Bronchial epithelial cell (primary cell): ENCODE measurements around the gene TMEM132C. TPM values are rescaled to one million over a fixed set of nuclear protein-coding genes. Genes with fewer than 3 reads are reported as not detected.

Experiments
- DNase-seq: peaks from one replicate; pipeline ENCODE4 v3.0.0-alpha.2; 2010; ENCODE audit warnings: low read depth
- FAIRE-seq: peaks from 2 replicates; lab custom pipeline; 2011; peaks lifted over from hg19 to GRCh38; lab: Jason Lieb, UNC
- H3K27me3 ChIP-seq: 2 replicates; pipeline ENCODE4 v1.5.1; 2011; ENCODE audit warnings: low read length; ENCODE audit not compliant: control insufficient read depth, insufficient read depth
- H3K36me3 ChIP-seq: 2 replicates; pipeline ENCODE4 v1.5.1; 2011; ENCODE audit warnings: low read length; ENCODE audit not compliant: control insufficient read depth, insufficient read depth
- H3K4me3 ChIP-seq: 2 replicates; pipeline ENCODE4 v1.5.1; 2011; ENCODE audit warnings: mild to moderate bottlenecking, low read depth, low read length, control low read depth
- CTCF ChIP-seq: IDR thresholded peaks from 2 replicates; pipeline ENCODE4 v1.5.1; 2011; ENCODE audit warnings: mild to moderate bottlenecking, moderate library complexity, low read length, control low read depth, inconsistent platforms; ENCODE audit not compliant: insufficient read depth, severe bottlenecking
- total RNA-seq: library from RNA; depleted of rRNA; stranded (reverse); fragments of >200 nt; gene quantifications from 2 replicates; pipeline ENCODE4 v1.2.1, GENCODE V29; 2014

The TMEM132C gene
- total RNA-seq, 1 donor from 2014 or later: not detected

- DNase-seq (no peak), FAIRE-seq (no peak)
- TF ChIP-seq CTCF: no peak
- H3K36me3 ChIP-seq: no peaks in the 10 kb centered on the region
- peaks cover 5% of the 10 kb centered on the region for H3K27me3 ChIP-seq
- no peak overlapping the region for H3K4me3 ChIP-seq
Observed at GRCh38 chr12:128267651-128268378, 845 bp downstream of the TMEM132C start.

GRCh38 chr12:128268379-128268995 lies 1.5 kb downstream of the TMEM132C start:
- no peak overlapping the region for H3K4me3 ChIP-seq
- no peak for FAIRE-seq
- H3K27me3 ChIP-seq: peaks cover 5% of the 10 kb centered on the region
- no peaks in the 10 kb centered on the region for H3K36me3 ChIP-seq
- TF ChIP-seq CTCF: no peak
- DNase-seq: no peak

- Histone ChIP-seq H3K36me3 (no peaks in the 10 kb centered on the region), H3K4me3 (no peak overlapping the region), H3K27me3 (peaks cover 5% of the 10 kb centered on the region)
- DNase-seq: no peak
- FAIRE-seq: no peak
- no peak for TF ChIP-seq CTCF
Observed at GRCh38 chr12:128269181-128269591, 2.2 kb downstream of the TMEM132C start.

- no peak for TF ChIP-seq CTCF
- DNase-seq: no peak
- Histone ChIP-seq H3K4me3 (no peak overlapping the region), H3K36me3 (no peaks in the 10 kb centered on the region), H3K27me3 (no peaks in the 10 kb centered on the region)
- FAIRE-seq: no peak
Observed at GRCh38 chr12:128276471-128276870, 9.5 kb downstream of the TMEM132C start.

- Histone ChIP-seq H3K36me3 (no peaks in the 10 kb centered on the region), H3K4me3 (no peak overlapping the region), H3K27me3 (no peaks in the 10 kb centered on the region)
- DNase-seq (no peak), FAIRE-seq (no peak)
- TF ChIP-seq CTCF: no peak
Observed at GRCh38 chr12:128286970-128287369, 20.0 kb downstream of the TMEM132C start.
